ENCODE measurements around the gene HDAC4. TPM values are rescaled to one million over a fixed set of nuclear protein-coding genes. Genes with fewer than 3 reads are reported as not detected.

The HDAC4 gene
- total and polyA plus RNA-seq, 7 donors: 7.9 to 329 (median 129) TPM

DNA sequence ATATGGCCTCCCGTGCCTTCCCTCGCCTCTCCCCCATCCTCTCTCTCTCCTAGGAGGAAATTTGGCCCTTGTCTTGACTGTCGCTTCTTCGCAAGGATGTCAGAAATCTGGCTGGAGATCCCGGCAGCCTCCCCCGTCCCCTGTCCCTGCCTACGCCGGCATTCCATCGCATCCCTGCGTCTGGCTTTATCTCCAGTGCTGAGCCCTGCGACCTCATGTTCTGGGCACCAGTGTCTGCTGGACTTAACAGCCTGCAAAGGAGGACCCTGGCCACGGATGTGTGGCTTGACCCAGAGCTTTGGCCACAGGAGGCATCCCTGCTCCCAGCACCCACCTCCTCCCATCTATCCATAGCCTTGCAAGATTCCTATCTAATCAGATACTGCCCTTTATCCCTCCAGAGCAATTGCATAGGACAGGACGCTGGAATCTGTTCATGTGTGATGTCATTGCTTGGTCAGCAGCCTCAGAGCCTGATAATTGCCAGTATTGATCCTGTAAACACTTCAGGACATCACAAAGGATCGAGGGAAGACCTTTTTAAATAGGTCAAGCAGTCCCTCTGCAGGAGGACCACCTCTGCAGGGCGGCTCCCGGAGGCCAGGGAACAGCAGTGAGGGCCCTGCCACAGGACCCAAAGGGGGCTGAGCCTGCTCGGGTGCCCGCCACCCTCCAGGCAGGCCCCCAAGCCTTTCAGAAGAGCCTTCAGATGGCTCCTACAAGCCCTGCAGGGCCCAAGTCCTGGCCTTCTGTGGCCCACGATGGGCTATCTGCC lies 384.7 kb downstream of the HDAC4 start:
- DNase-seq: no peak
- H3K27ac ChIP-seq: no peak overlapping the region

DNA sequence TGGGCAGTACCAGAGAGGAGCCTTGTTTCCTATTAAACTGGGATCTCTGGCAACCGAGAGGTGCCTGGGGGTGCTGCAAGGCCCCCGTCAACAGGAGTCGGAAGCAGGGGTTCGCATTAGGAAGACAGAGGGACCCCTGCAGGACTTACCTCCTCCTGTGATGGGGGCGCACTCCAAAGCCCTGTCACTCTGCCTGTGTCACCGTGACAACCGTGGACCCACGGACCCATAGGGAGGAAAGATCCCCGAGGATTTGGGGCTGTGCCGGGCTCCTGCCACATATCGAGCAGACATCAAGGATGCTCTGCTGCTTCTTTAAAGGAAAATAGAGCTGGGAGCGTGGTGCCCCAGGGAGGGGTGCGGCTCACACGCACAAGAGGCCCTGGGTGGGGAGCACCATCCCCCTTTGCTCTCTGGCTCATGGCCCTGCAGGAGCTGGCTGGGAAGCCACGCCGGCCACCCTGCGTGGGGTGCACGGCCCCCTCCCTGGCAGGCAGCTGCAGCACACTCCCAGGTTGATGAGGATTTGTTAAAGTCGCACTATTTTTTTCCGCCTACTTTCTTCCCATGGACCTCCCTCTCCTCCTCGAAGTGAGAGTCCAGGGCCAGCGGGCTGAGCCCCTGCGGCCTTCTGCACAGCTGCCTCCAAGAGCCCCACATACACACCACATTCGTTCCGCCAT lies 385.5 kb downstream of the HDAC4 start:
- DNase-seq: no peak
- H3K27ac ChIP-seq: no peak overlapping the region
- TF ChIP-seq, protein P1, sequence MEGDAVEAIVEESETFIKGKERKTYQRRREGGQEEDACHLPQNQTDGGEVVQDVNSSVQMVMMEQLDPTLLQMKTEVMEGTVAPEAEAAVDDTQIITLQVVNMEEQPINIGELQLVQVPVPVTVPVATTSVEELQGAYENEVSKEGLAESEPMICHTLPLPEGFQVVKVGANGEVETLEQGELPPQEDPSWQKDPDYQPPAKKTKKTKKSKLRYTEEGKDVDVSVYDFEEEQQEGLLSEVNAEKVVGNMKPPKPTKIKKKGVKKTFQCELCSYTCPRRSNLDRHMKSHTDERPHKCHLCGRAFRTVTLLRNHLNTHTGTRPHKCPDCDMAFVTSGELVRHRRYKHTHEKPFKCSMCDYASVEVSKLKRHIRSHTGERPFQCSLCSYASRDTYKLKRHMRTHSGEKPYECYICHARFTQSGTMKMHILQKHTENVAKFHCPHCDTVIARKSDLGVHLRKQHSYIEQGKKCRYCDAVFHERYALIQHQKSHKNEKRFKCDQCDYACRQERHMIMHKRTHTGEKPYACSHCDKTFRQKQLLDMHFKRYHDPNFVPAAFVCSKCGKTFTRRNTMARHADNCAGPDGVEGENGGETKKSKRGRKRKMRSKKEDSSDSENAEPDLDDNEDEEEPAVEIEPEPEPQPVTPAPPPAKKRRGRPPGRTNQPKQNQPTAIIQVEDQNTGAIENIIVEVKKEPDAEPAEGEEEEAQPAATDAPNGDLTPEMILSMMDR (IDR thresholded peaks at IDR 0.05): no peak
- H3K4me3 ChIP-seq: no peak overlapping the region
- H3K4me1 ChIP-seq: no peaks in the 10 kb centered on the region
- H3K36me3 ChIP-seq (ENCODE audit: insufficient read depth in 1 of 2, low read depth in 1 of 2): no peaks in the 10 kb centered on the region
- H3K27me3 ChIP-seq (ENCODE audit: insufficient read depth in 3 of 3, low read length in 2 of 3): peaks cover 0 to 61% (median 5%) of the 10 kb centered on the region in 3 donors
- ATAC-seq: no peak
- WGBS, 3 donors: 50 to 57% (median 51%) methylated on average over 25 of the region's 25 CpGs
- no peaks in the 10 kb centered on the region for H3K9me3 ChIP-seq
- intact Hi-C loops (cut with DNase I): no loop called here

More for the DNA sequence above, 384.7 kb downstream of the HDAC4 start:
- intact Hi-C loops (cut with DNase I): no loop called here
- 54 to 62% (median 58%) methylated on average over 19 of the region's 19 CpGs for WGBS, 3 donors
- Histone ChIP-seq H3K36me3 (ENCODE audit: insufficient read depth in 1 of 2, low read depth in 1 of 2) (no peaks in the 10 kb centered on the region), H3K4me1 (no peaks in the 10 kb centered on the region), H3K9me3 (no peaks in the 10 kb centered on the region), H3K27me3 (ENCODE audit: insufficient read depth in 3 of 3, low read length in 2 of 3) (peaks cover 0 to 54% (median 7%) of the 10 kb centered on the region in 3 donors), H3K4me3 (no peak overlapping the region)
- ATAC-seq: no peak
- TF ChIP-seq, protein P1 (IDR thresholded peaks at IDR 0.05): no peak

DNA sequence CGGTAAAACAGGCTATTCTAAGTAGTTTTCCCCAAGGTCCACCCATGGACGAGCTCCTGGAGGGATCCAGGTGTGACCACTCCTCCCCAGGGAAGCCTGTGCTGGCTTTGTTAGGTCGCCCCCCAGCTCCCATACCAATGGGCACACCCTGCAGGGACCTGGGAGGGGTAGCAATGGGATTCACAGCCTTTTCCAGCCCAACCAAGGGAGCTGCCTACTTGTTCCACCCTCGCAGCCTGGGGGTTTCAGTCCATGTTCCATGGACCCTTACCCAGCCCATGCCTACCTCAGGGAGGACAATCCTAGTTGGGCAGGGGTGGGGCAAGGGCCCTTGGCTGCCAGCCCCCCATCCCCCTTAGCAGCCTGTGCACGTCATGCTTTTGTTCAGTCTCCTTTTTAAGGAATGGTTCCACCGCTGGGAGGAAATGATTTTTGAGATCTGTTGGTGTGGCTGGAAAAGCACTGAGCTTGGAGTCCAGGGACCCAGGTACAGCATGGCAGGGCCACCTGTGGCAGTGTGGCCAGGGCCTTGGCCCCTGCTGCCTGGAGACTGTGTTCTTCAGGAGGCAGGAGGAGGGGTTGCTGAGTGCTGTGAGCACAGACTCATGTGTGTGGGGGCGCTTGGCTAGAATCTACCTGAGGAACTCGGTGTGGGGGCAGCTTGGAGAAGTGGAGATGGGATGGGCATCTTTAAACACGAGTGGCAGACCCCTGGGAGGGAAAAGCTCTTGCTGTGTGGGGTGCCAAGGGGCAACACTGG lies 386.2 kb downstream of the HDAC4 start:
- peaks cover 0 to 64% (median 5%) of the 10 kb centered on the region in 3 donors for H3K27me3 ChIP-seq (ENCODE audit: insufficient read depth in 3 of 3, low read length in 2 of 3)
- H3K27ac ChIP-seq: no peak overlapping the region
- H3K4me1 ChIP-seq: no peaks in the 10 kb centered on the region
- no peak overlapping the region for H3K4me3 ChIP-seq
- TF ChIP-seq, protein P1 (IDR thresholded peaks at IDR 0.05): no peak
- intact Hi-C loops (cut with DNase I): no loop called here
- H3K9me3 ChIP-seq: no peaks in the 10 kb centered on the region
- DNase-seq: no peak
- ATAC-seq: no peak
- no peaks in the 10 kb centered on the region for H3K36me3 ChIP-seq (ENCODE audit: insufficient read depth in 1 of 2, low read depth in 1 of 2)
- WGBS, 3 donors: 76 to 82% (median 78%) methylated on average over 9 of the region's 9 CpGs

DNA sequence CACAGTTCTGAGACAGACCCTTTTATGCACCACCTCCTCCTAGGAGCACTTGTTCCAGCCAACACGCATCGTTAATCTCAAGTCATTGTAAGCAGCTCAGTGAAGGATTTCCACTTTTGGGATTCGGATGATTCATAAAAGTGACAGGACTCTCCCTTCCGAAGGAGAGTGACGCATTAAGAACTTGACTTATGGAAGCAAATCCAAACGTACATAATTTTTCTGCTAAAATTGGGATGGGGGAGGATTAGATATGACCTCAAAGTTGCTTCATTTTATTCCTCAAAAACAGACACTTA lies 387.2 kb downstream of the HDAC4 start:
- ATAC-seq (no peak), DNase-seq (no peak)
- Histone ChIP-seq H3K36me3 (ENCODE audit: insufficient read depth in 1 of 2, low read depth in 1 of 2) (no peaks in the 10 kb centered on the region), H3K27me3 (ENCODE audit: insufficient read depth in 3 of 3, low read length in 2 of 3) (peaks cover 0 to 68% (median 5%) of the 10 kb centered on the region in 3 donors), H3K4me1 (no peaks in the 10 kb centered on the region), H3K27ac (no peak overlapping the region), H3K9me3 (no peaks in the 10 kb centered on the region), H3K4me3 (no peak overlapping the region)
- intact Hi-C loops (cut with DNase I): no loop called here
- 77 to 82% (median 79%) methylated on average over 6 of the region's 6 CpGs for WGBS, 3 donors
- TF ChIP-seq, protein P1 (IDR thresholded peaks at IDR 0.05): no peak

All from psoas muscle (tissue), 8 donors.